Ishikawa (cell line): ENCODE data around the gene MUC5B.

ENCODE experiments used
- CEBPB ChIP-seq: IDR thresholded peaks from 2 replicates; pipeline ENCODE4 v1.6.1; 2012
- CREB1 ChIP-seq: IDR thresholded peaks from 2 replicates; pipeline ENCODE4 v1.6.1; 2012; ENCODE audit warnings: low read depth
- EGR1 ChIP-seq: IDR thresholded peaks from 2 replicates; pipeline ENCODE4 v1.6.1; 2012
- EP300 ChIP-seq: IDR thresholded peaks from 2 replicates; pipeline ENCODE4 v1.6.1; 2012; ENCODE audit warnings: borderline replicate concordance
- FOXM1 ChIP-seq: IDR thresholded peaks from 2 replicates; pipeline ENCODE4 v1.6.1; 2012; ENCODE audit warnings: low read depth, borderline replicate concordance
- MAX ChIP-seq: IDR thresholded peaks from 2 replicates; pipeline ENCODE4 v1.6.1; 2012
- NFIC ChIP-seq: IDR thresholded peaks from 2 replicates; pipeline ENCODE4 v1.6.1; 2012
- RAD21 ChIP-seq: IDR thresholded peaks from 2 replicates; pipeline ENCODE4 v1.6.1; 2012; ENCODE audit warnings: low read depth
- TAF1 ChIP-seq: IDR thresholded peaks from 2 replicates; pipeline ENCODE4 v1.6.1; 2012; ENCODE audit warnings: low read depth, mild to moderate bottlenecking
- TCF12 ChIP-seq: IDR thresholded peaks from 2 replicates; pipeline ENCODE4 v1.6.1; 2012; ENCODE audit warnings: low read depth
- TEAD4 ChIP-seq: IDR thresholded peaks from 2 replicates; pipeline ENCODE4 v1.6.1; 2012
- YY1 ChIP-seq: IDR thresholded peaks from 2 replicates; pipeline ENCODE4 v1.6.1; 2012; ENCODE audit warnings: low read depth
- ZBTB7A ChIP-seq: IDR thresholded peaks from 2 replicates; pipeline ENCODE4 v1.6.1; 2012; ENCODE audit warnings: low read depth
- TF ChIP-seq, protein P1 (sequence below): IDR thresholded peaks from 2 replicates; pipeline ENCODE4 v1.6.1; 2012; ENCODE audit warnings: low read depth, mild to moderate bottlenecking
- TF ChIP-seq, protein P2 (sequence below): IDR thresholded peaks from 2 replicates; pipeline ENCODE4 v1.6.1; 2012

MUC5B gene

DNA sequence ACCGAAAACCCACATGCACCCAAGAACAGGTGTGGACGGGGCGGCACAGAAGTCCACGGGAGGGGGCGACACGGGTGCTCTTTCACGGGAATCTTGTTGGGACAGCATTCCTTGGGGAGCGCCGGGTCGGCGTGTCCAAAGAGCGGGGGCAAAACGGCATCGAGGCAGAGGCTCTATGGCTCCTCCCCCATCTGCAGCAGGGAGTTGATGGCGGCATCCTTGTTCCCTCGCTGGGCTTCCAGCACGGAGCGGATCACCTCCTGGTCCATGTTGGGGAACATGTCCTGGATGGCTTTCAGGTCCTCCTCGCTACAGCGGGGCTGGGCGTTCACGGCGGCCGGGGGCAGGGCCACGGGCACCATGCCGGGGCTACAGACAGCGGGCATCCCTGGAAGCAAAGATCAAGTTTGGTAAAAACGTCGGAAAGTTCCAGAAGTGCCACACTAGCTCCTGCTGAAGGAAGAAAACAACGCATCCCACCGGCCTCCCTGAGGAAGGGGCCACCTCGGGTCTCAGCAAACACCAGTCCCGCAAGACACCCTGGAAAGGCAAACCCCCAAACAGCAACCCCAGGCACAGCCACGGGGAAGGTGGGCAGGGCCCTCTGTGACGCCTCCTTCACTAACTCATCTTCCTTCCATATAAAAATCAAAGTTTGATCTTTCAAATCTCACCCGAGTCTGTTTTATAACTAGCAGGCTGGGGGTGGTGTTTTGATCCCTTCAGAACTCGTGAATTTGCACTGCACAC lies 54.2 kb downstream of the MUC5B start:
- no peak for TF ChIP-seq MAX
- no peak for TF ChIP-seq TAF1
- no peak for TF ChIP-seq EP300
- TF ChIP-seq, protein P1, sequence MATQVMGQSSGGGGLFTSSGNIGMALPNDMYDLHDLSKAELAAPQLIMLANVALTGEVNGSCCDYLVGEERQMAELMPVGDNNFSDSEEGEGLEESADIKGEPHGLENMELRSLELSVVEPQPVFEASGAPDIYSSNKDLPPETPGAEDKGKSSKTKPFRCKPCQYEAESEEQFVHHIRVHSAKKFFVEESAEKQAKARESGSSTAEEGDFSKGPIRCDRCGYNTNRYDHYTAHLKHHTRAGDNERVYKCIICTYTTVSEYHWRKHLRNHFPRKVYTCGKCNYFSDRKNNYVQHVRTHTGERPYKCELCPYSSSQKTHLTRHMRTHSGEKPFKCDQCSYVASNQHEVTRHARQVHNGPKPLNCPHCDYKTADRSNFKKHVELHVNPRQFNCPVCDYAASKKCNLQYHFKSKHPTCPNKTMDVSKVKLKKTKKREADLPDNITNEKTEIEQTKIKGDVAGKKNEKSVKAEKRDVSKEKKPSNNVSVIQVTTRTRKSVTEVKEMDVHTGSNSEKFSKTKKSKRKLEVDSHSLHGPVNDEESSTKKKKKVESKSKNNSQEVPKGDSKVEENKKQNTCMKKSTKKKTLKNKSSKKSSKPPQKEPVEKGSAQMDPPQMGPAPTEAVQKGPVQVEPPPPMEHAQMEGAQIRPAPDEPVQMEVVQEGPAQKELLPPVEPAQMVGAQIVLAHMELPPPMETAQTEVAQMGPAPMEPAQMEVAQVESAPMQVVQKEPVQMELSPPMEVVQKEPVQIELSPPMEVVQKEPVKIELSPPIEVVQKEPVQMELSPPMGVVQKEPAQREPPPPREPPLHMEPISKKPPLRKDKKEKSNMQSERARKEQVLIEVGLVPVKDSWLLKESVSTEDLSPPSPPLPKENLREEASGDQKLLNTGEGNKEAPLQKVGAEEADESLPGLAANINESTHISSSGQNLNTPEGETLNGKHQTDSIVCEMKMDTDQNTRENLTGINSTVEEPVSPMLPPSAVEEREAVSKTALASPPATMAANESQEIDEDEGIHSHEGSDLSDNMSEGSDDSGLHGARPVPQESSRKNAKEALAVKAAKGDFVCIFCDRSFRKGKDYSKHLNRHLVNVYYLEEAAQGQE = no peak
- no peak for TF ChIP-seq YY1
- TF ChIP-seq TCF12 = no peak
- no peak for TF ChIP-seq NFIC
- TF ChIP-seq, protein P2, sequence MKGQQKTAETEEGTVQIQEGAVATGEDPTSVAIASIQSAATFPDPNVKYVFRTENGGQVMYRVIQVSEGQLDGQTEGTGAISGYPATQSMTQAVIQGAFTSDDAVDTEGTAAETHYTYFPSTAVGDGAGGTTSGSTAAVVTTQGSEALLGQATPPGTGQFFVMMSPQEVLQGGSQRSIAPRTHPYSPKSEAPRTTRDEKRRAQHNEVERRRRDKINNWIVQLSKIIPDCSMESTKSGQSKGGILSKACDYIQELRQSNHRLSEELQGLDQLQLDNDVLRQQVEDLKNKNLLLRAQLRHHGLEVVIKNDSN = no peak
- no peak for TF ChIP-seq CEBPB

DNA sequence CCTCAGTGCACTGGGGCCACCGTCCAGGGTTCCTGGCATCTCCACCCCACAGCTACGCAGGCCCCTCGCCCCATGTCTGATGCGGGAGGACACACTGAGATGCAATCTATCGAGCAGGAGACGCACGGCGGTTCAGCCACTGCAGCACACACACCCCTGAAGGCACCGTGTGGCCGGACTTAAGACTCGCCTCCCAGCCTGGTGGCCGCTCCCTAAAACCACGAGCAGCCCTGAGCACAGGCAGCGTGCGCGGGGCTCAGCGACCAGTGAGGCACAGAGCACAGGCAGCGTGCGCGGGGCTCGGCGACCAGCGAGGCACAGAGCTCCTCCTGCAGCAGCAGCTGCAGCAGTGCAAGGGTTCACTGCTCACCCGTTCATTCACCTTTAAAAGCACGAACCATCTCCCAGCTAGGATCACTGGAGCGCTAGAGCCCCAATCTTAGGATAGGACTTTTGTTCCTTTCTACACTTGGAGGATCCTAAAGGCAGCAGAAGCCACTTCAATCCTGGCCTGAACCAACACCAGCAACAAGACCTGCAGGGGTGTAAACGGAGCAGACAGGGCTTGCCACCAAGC lies 55.2 kb downstream of the MUC5B start:
- no peak for TF ChIP-seq TEAD4
- no peak for TF ChIP-seq FOXM1
- no peak for TF ChIP-seq EGR1
- no peak for TF ChIP-seq NFIC

- TF ChIP-seq, protein P1 = no peak
- TF ChIP-seq MAX = no peak
- TF ChIP-seq TEAD4 = no peak
- TF ChIP-seq YY1 = no peak
- no peak for TF ChIP-seq FOXM1
- TF ChIP-seq NFIC = no peak
- TF ChIP-seq EGR1 = no peak
Measured at GRCh38 chr11:1278766-1279673, 56.2 kb downstream of the MUC5B start.

- TF ChIP-seq TEAD4 (no peak), ZBTB7A (no peak), CEBPB (no peak)
Measured at GRCh38 chr11:1279674-1280055, 56.8 kb downstream of the MUC5B start.

- TF ChIP-seq CREB1 (no peak), RAD21 (no peak), EGR1 (no peak), TAF1 (no peak), FOXM1 (no peak), MAX (no peak), YY1 (no peak), CEBPB (no peak), TCF12 (no peak), ZBTB7A (no peak), NFIC (no peak), TEAD4 (no peak), EP300 (no peak)
- TF ChIP-seq, protein P2 = no peak
- TF ChIP-seq, protein P1 = no peak
Measured at GRCh38 chr11:1280116-1281035, 57.5 kb downstream of the MUC5B start.
